Measurements from ENCODE around the gene NEK5.

DNA sequence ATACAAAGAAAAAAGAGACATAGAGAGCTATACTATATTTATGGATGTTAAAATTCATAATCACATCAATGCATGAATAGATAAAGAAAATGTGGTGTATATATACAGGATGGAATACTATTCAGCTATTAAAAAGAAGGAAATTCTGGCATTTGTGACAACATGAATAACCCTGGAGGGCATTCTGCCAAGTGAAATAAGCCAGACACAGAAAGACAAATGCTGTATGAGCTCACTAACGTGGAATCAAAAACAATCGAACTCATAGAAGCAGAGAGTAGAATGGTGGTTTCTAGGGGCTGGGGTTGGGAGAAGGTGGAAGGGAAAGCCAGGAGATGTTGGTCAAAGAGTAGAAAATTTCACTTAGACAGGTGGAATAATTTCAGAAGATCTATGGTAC lies 80.4 kb downstream of the NEK5 start:
- TF ChIP-seq, protein P1, sequence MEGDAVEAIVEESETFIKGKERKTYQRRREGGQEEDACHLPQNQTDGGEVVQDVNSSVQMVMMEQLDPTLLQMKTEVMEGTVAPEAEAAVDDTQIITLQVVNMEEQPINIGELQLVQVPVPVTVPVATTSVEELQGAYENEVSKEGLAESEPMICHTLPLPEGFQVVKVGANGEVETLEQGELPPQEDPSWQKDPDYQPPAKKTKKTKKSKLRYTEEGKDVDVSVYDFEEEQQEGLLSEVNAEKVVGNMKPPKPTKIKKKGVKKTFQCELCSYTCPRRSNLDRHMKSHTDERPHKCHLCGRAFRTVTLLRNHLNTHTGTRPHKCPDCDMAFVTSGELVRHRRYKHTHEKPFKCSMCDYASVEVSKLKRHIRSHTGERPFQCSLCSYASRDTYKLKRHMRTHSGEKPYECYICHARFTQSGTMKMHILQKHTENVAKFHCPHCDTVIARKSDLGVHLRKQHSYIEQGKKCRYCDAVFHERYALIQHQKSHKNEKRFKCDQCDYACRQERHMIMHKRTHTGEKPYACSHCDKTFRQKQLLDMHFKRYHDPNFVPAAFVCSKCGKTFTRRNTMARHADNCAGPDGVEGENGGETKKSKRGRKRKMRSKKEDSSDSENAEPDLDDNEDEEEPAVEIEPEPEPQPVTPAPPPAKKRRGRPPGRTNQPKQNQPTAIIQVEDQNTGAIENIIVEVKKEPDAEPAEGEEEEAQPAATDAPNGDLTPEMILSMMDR (conservative IDR thresholded peaks at IDR 0.05; ENCODE audit: low read depth, low read length), result no peak
- no peak for TF ChIP-seq EZH2 (IDR thresholded peaks at IDR 0.05; ENCODE audit: low read length, unreplicated experiment)
